NCI-H345 treated with DMSO at 0.1 percent for 48 hours (cell line): ENCODE measurements around the gene THSD7B.

ENCODE experiments used
- DNase-seq: peaks from one replicate; lab custom pipeline; 2025; ENCODE audit not compliant: unreplicated experiment; lab: John Stamatoyannopoulos, UW

THSD7B gene

GRCh38 chr2:136798766-136799165, 33.4 kb downstream of the THSD7B start:
- DNase-seq, result no peak

DNA sequence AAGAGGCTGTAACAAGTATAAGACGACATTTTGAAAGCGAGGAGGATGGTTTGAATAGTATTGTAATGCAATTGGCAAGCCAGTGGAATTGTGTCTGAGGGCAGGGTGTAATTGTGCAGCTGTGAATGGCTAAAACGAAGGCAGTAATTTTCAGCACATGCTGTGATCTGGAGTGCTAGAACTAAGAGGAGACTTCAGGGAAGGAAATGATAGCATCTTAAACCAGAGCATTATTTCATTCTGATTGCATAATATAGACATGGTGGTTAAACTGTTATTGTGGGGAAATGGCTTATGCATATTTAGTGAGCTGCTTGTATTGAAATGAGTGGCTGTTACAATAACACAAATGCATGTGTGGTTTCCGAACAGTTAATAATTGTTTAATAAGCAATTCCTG, 36.3 kb downstream of the THSD7B start:
- no peak for DNase-seq

- DNase-seq, result no peak
Observed at GRCh38 chr2:136809998-136810397, 44.7 kb downstream of the THSD7B start.

DNA sequence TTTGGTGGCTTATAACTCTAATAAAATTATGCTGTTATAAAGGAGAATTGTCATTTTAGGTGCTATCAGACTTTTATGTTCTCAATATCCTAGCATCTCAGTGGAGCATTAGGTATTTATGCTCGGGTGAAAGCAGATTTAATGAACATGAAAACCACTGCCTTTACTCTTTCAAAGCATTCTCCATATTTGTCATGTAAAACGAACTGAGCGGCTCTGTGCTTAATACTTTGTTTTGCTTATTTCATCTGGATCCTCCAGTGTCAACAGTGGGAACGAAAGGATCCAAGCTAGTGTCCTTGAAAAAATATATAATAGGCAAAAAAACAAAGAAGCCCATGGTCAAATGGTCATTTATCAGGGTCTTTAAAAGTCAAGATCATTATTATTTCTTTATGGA, 53.5 kb downstream of the THSD7B start:
- DNase-seq, result no peak

GRCh38 chr2:136823291-136823690, 57.9 kb downstream of the THSD7B start:
- DNase-seq, result no peak

- DNase-seq, result no peak
Observed at GRCh38 chr2:136828162-136828561, 62.8 kb downstream of the THSD7B start.

- DNase-seq, result no peak
Observed at GRCh38 chr2:136828774-136829173, 63.4 kb downstream of the THSD7B start.

DNA sequence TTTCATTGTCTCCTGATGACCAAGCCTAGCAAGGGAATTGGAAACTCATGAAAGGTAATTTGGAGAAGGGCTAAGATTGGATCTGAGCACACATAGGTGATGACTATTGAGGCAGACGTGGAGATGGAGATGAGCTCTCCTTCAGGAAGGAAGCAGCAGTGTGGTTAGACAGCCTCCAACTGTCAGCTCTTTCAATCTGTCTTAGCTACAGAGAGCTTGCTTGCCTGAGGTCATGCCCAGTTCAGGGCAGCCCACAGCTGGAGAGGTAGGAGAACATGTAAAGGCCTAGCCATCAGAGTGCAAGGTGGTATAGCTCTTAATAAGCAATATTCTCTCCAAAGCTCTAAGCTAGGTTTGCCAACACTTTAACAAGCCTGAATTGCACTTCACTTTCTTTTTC, 79.2 kb downstream of the THSD7B start:
- DNase-seq, result no peak

GRCh38 chr2:136858656-136859055, 93.3 kb downstream of the THSD7B start:
- DNase-seq, result no peak

DNA sequence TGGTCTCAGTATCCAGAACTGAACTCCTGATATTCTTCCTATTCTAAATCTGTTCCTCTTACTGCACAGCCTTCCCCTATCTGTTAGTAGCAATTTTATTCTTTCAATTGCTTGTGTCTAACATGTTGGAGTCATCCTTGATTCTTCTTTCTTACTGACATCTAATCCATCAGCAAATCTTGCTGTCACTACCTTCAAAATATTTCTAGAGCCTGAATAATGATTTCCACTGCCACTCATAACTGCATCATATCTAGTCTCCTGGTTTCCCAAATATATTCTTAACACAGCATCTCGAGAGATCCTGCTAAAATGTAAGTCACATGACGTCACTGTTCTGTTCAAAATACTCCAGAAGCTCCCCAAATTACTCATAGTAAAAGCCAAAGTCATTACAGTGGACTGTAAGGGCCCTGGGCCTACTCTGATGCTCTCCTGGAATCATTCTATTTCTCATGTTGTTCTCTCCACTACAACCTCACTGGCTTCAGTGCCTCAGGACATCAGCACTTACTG, 95.2 kb downstream of the THSD7B start:
- DNase-seq, result no peak

GRCh38 chr2:136863468-136863867, 98.1 kb downstream of the THSD7B start:
- DNase-seq, result no peak

- no peak for DNase-seq
Observed at GRCh38 chr2:136863874-136864273, 98.5 kb downstream of the THSD7B start.

DNA sequence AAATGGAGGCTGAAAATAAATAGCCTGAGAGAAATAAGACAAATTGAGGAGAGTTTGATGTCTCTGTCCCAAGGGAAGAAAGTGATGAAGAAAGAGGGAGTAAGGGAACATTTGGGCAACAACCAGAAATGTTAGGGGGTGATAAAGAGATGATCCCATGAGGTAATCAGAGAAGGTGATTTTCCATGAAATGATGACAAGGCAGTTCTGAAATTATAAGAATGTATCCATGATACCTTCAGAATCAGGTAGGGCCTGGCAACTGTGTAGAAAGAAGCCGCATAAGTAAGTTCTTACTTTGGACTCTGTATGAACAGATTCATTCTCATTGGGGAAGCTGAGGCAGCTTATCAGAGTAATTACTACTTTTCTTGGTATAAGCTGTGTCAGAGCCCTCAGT, 106.1 kb downstream of the THSD7B start:
- DNase-seq, result no peak

DNA sequence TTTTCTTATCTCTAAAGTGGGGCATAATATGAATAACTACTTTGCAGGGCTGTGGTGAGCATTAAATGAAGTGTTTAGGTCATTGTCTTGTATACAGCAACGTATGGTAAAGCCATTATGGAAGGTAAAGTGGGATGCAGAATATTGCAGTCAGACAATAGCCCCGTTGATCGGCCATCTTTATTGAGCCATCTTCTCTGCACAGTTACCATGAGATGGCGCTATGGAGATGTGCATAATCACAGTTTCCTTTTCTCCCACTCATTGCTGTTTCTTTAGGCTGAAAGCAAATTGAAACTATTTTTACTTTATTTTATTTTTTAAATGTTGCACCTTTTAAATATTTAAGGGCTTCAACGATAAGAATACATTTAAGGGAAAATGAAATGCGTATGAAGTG, 108.9 kb downstream of the THSD7B start:
- DNase-seq, result no peak

- DNase-seq, result no peak
Observed at GRCh38 chr2:136891100-136891499, 125.8 kb downstream of the THSD7B start.

- no peak for DNase-seq
Observed at GRCh38 chr2:136894007-136894634, 128.8 kb downstream of the THSD7B start.

DNA sequence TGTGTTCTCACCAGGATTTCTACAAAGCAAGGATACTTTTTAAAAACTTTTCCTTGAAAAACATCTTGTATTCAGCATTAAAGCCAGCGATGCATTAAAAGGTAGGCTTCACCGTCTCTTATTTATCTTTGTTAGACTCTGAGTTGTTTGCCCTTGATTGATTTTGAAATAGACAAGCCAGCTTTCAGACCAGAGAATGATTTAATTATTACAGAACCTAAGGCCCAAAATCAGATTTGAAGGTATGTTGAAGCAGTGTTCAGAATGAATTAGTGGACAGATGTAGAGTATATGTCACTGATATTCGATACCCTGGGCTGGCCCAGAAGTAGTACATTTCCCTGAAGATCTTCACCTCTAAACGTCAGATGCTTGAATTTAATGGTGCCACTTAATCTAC, 136.4 kb downstream of the THSD7B start:
- DNase-seq, result no peak

DNA sequence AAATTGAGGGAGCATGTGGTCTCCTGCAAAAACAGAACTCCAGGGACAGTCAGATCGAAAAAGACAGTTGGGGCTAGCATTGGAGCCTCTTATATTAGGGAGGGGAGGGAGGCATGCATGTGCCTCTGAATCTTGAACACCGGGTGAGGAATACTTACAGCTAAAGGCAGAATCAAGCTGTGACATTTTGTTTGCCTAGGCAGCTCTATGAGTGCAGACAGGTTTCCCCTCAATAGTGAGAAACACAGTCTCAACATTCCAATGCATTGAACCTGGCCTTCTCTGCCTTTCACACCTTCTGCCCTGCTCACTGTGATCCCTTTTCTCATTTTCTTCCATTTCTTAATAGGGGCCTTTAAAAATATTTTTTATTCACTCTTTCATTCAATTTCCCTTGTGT, 140.4 kb downstream of the THSD7B start:
- DNase-seq, result no peak

- no peak for DNase-seq
Observed at GRCh38 chr2:136909777-136910176, 144.4 kb downstream of the THSD7B start.

- no peak for DNase-seq
Observed at GRCh38 chr2:136916131-136916530, 150.8 kb downstream of the THSD7B start.

GRCh38 chr2:136917411-136917881, 152.1 kb downstream of the THSD7B start:
- no peak for DNase-seq

GRCh38 chr2:136919682-136920081, 154.3 kb downstream of the THSD7B start:
- DNase-seq, result no peak

- DNase-seq, result no peak
Observed at GRCh38 chr2:136920652-136921333, 155.4 kb downstream of the THSD7B start.
